NCI-H1436 treated with DMSO at 0.1 percent for 48 hours (cell line): ENCODE measurements around the gene MTHFR.

Experiments
- DNase-seq: peaks from one replicate; lab custom pipeline; 2025; lab: John Stamatoyannopoulos, UW

Gene MTHFR

DNA sequence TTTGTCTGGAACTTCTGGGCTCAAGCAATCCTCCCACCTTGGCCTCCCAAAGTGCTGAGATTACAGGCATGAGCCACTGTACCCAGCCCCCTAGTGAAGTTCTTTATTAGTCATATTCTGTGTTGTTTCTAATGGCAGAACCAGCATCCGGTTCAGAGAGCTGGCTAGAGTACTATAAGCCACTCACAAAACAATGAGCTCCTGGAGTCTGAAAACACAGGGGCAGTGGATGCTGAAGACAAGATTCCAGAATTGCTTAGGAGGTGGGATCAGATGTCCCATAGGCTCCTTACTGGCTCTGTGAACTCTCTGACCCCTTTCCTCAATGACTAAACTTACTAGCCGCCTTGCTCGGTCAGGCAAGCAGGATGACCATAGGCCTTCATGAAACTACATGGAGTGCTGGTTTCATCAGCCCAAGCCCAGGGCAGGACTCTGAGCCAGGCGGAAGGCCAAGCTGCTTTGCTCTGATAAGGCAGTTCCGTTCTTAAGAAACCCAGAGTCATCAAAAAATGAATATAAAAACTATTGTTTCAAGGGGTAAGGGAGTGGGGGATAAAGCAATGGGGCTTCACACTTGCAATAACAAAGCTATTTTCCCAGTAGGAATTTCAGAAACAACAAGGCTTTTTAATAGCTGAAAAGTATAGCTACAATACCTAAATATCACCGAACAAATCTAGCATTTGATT, 8.1 kb downstream of the MTHFR start:
- DNase-seq: no peak

DNA sequence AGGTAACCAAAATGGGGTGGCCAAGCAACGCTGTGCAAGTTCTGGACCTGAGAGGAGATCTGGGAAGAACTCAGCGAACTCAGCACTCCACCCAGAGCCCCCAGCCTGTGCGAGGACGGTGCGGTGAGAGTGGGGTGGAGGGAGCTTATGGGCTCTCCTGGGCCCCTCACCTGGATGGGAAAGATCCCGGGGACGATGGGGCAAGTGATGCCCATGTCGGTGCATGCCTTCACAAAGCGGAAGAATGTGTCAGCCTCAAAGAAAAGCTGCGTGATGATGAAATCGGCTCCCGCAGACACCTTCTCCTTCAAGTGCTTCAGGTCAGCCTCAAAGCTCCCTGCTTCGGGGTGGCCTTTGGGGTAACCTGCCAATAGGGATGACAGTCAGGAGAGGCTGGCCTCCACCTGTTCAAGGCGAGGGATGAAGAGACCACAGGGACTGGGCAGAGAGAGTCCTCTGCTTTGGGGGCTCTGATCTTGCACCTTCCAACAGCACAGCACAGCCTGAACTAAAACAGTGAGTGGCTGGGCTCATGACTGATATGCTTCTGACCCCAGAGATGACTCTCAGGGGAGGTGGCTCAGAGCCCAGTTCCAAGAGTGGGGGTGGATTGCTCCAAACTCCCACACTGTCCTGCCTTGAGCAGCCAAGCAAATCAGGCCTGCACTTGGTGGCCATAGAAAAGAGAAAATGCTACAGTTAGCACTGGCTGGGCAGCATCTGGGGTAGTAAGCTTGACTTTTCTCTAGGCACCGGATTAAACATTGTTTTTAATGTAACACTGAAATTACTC, 9.5 kb downstream of the MTHFR start:
- DNase-seq: no peak

- no peak for DNase-seq
Measured at GRCh38 chr1:11795238-11795890, 10.4 kb downstream of the MTHFR start.

- no peak for DNase-seq
Measured at GRCh38 chr1:11794446-11795237, 11.1 kb downstream of the MTHFR start.

GRCh38 chr1:11793819-11794218, 11.9 kb downstream of the MTHFR start:
- no peak for DNase-seq

DNA sequence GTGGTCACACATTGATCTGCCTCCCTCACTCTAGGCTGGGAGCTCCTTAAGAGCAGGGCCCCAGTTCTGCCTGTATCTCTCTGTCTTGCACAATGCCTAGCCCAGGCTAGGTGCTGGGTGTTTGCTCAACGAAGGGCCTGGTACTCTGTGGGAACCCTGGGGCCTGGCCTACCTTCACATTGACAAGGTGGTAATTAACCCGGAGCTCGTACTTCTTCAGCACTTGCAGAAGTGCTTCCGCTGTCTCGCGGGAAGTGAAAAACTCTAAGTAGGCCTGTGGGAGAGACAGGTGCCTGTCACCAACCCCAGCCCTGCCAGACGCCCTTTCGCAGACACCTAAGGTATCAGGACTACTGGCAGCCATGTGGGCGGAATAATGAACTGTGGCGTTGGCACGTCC, 13.7 kb downstream of the MTHFR start:
- DNase-seq: no peak

GRCh38 chr1:11790880-11791715, 14.7 kb downstream of the MTHFR start:
- no peak for DNase-seq

DNA sequence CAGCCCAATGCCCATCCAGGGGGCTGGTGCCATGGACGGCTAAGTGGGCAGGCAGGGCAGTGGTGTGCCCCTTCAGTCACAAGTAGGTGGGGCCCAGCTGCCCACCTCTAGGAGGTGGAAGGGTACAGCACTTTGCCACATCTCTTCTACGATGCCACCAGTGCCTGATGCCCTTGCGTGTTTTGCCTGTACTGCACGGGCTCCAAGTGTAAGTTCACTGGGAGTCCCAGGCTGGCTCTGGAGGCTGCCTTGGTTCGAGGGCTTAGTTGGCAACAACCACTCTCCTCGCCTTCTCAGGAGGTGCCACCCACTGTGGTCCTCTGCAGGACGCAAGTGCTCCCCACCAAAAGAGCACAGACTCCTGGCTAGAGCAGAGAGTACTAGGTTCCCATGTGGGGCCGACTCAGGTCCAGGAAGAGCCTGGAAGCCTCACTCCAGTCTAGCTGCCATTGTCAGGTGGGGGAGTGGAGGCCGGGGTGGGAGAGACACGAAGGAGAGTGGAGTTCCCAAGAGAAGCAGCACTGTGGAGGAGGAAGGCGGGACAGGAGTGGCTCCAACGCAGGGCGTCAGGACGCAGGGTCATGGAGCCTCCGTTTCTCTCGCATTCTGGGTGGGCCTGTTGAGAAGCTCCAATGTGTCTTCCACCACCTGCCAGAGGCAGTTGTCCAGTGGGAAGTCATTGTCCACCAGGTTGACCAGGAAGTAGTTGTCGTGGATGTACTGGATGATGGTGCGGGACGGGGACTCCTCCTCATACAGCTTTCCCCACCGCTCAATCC, 15.5 kb downstream of the MTHFR start:
- DNase-seq: no peak

GRCh38 chr1:11789126-11790067, 16.4 kb downstream of the MTHFR start:
- no peak for DNase-seq

DNA sequence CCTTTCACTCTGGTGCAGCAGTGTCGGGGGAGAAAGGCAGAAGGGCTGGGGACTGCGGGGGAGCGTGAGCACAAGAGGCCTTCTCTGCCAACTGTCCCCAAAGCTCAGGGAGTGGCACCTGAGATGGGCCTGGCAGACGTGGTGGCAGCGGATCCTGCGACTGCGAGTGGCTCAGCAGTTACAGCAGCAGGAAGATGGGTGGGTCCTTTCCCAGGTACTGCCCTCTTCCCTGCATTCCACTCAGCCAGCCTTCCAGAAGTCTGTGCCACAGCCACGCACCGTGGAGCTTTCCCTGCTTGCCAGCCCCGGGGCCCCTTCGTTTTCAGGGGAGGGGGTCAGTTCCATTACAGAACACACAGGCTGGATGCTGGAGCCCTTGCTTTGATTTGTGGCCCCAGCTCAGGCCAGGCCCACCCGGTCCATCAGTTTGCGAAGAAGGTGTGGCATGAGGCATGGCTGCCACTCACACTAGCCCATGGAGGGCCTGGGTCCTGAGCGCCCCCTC, 17.2 kb downstream of the MTHFR start:
- no peak for DNase-seq

DNA sequence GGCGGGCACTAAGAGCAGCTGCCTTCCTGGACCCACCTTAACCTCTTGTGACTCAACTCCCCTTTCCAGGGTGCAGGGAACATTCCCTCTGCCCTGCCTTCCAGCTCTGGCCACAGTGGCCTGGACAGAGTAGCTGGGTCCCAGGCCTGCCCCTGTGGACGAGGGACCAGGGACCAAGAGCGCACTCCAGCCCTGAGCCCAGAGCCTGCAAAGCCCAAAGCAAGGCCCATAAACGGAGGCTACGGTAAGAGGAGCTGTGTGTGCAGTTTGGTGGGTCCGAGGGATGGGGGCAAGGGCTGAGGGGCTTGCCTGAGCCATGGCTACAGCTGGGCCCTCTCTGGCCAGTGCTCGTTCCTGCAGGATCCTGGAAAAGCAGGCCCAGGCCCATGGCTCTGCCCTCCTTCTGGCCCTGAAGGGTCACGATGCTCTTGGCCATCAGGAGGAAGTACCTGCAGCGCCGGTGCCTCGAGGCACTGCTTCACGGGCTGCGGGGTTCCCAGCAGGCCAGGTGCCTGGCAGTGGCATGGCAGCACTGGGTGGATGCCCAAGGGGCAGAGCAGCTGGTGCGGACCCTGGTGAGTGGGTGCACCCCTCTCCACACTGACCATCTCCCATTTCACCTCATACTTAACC, 17.8 kb downstream of the MTHFR start:
- no peak for DNase-seq

- no peak for DNase-seq
Measured at GRCh38 chr1:11787251-11787803, 18.4 kb downstream of the MTHFR start.

DNA sequence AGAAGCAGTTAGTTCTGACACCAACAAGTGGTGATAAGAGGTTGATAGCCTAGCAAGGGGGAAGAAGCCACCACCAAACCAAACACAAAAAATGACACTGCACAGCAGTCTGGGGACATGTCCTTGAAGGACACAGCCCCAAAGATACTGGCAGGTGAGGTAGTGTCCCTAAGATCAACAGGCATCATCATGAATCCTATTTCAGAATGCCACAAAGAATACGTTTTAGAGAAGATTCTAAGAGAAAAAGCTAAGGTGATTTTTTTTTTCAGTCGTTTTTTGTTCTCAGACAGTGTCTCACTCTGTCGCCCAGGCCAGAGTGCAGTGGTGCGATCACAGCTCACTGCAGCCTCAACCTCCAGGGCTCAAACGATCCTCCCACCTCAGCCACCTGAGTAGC, 19.6 kb downstream of the MTHFR start:
- no peak for DNase-seq

DNA sequence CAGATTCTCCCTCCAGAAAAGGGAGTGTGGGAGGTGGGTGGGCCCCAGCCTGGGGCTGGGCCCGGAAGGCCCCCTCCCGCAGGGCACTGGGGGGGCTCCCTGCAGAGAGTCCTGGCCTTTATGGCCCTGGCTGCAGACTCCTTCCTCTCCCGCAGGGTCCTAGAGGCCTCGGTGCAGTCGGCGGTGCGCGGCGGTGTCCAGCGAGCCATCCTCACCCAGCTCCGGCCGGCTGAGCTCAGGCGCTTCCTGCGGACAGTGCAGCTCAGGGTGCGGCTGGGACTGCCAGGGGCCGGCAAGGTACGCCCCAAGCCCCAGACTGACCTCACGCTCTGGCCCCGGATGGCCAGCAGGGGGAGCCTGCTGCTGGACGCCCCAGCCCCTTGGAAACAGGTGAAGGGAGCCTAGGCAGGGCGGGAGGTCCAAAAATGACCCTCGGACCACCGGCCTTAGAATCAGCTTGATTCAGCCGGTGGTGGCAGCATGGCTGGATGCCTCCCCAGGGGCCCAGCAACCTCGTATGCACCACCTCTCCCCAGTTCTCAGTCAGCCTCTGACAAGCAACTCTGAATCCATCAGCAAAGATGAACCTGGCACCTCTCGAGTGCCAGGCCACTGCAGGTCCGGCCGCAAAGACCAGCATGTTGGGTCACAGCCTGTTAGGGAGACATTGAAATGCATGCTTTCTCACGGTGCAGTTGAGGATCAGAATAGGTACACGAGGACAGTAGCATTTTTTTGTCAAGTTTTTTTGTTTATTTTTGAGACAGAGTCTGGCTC, 20.6 kb downstream of the MTHFR start:
- DNase-seq: no peak

- DNase-seq: no peak
Measured at GRCh38 chr1:11784256-11784992, 21.3 kb downstream of the MTHFR start.

- DNase-seq: no peak
Measured at GRCh38 chr1:11783556-11783955, 22.2 kb downstream of the MTHFR start.

GRCh38 chr1:11782127-11782708, 23.5 kb downstream of the MTHFR start:
- no peak for DNase-seq
